GM19238 (cell line): ENCODE results near the gene NAA15.
"Not testable (repeated sequence)": the region's sequence is repeated elsewhere in the genome, so short reads cannot be mapped to it uniquely, and the experiment has no call there.

Source experiments
- DNase-seq: peaks from one replicate; pipeline ENCODE4 v3.0.0; 2011; ENCODE audit warnings: low spot score; ENCODE audit not compliant: insufficient read length

The NAA15 gene

GRCh38 chr4:139361301-139361700 is 60.0 kb downstream of the NAA15 start:
- DNase-seq = no peak

- DNase-seq = no peak
Observed at GRCh38 chr4:139367421-139368090, 66.3 kb downstream of the NAA15 start.

- DNase-seq = no peak
Observed at GRCh38 chr4:139368998-139369397, 67.7 kb downstream of the NAA15 start.

- DNase-seq = no peak
Observed at GRCh38 chr4:139374251-139374650, 72.9 kb downstream of the NAA15 start.

GRCh38 chr4:139386421-139386820 is 85.1 kb downstream of the NAA15 start:
- DNase-seq = no peak

- no peak for DNase-seq
Observed at GRCh38 chr4:139389102-139389501, 87.8 kb downstream of the NAA15 start.

GRCh38 chr4:139389991-139390390 is 88.7 kb downstream of the NAA15 start:
- DNase-seq = no peak

DNA sequence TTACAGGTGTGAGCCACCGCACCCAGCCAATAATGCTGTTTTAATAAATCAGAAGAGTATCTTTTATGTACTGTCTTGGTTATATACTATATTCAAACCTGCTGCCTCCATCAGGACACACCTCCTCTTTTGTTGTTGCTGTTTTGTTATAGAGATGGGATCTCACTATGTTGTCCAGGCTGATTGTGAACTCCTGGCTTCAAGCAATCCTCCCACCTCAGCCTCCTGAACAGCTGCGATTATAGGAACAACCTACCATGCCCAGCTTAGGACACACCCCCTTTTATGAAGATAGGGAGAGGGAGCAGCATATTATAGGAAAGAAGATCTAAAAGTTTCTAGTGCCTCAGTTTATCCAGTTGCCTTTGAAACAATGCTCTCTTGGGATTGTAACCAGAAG is 90.4 kb downstream of the NAA15 start:
- DNase-seq = no peak

- no peak for DNase-seq
Observed at GRCh38 chr4:139392797-139393196, 91.5 kb downstream of the NAA15 start.

DNA sequence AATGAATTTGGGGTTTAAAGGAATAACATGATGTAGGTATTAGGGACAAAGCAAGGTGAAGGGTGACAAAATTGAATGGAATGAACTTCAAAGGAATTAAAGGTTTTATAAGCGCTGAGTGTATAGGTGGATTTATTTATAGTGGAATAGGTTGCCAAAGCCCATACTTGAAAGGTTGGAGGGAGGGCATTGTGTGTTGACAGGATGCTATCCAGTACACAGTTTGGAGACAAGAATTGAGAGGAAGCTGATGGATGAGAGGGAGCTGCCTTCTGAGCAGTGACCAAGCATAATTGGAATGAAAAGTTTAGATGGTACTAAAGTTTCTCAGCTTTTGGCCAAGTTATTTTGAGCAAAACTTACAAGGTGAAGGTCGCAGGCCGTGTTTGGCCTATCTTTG is 100.1 kb downstream of the NAA15 start:
- no peak for DNase-seq

- DNase-seq = no peak
Observed at GRCh38 chr4:139402436-139402835, 101.1 kb downstream of the NAA15 start.

DNA sequence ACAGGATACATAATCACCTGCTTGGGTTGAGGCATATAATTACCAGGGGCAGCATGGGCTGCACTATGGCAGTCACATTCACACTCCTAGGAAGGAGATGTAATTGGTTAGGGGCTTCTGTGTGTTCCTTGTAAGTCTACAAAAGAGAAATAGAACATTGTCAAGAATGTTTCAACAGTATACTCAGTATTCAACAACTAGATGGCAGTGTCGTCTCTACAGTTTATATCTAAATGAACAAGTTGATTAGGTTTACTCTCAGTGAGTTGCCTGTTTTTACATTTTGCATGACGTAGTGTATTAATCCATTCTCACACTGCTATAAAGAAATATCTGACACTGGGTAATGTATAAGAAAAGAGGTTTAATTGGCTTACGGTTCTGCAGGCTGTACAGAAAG is 102.2 kb downstream of the NAA15 start:
- DNase-seq = no peak

DNA sequence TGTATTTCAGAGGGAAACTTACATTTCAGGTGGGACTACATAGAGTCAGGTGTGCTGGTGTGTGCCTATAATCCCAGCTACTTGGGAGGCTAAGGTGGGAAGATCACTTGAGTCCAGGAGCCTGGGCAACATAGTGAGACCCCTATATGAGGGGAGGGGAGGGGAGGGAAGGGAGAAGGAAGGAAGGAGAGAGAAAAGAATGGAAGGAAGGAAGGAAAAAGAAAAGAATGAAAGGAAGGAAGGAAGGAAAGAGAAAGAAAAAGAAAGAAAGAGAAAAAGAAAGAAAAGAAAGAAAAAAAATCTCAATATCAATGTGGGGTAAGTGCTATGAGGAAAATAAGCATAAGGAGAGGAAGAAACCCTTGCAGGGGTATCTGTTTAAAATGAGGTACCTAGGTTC is 109.0 kb downstream of the NAA15 start:
- DNase-seq = no peak

GRCh38 chr4:139414671-139415210 is 113.4 kb downstream of the NAA15 start:
- DNase-seq = not testable (repeated sequence)

GRCh38 chr4:139416073-139416673 is 114.9 kb downstream of the NAA15 start:
- no peak for DNase-seq

GRCh38 chr4:139419388-139419914 is 118.1 kb downstream of the NAA15 start:
- DNase-seq = no peak

DNA sequence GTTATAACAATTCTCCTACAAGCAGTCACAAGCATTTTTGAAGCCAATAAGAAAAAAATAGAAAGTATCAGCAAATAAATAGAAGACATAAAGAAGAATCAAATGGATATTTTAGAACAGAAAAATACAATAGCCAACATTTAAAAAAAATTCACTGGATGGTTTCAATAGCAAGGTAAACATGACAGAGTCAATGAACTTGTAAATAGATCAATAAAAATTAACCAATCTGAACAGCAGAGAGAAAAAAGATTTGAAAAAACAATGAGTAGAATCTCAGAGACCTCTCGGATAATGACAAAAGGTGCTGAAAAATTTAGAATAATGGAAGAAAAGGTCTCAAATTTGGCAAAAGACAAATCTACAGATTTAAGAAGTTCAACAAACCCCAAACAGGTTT is 119.3 kb downstream of the NAA15 start:
- DNase-seq = no peak

GRCh38 chr4:139436122-139436521 is 134.8 kb downstream of the NAA15 start:
- DNase-seq = no peak

DNA sequence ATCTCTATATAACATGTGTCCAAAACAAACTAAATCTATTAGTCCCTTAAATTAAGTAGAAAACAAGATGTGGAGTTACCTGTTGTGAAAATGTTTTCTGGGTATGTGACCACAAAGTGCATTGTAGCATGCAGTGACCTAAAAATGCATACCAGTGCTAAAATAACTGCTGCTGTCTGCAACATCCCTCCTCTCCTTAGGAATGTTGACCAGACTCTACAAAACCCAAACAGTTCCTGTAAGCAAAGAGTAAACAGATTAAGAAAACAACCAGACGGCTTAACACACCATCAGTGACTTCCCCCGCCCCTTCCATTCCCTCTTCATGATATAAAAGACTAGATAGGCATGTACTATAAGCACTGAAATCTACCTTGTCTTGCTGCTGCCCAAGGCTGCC is 136.8 kb downstream of the NAA15 start:
- DNase-seq = no peak

DNA sequence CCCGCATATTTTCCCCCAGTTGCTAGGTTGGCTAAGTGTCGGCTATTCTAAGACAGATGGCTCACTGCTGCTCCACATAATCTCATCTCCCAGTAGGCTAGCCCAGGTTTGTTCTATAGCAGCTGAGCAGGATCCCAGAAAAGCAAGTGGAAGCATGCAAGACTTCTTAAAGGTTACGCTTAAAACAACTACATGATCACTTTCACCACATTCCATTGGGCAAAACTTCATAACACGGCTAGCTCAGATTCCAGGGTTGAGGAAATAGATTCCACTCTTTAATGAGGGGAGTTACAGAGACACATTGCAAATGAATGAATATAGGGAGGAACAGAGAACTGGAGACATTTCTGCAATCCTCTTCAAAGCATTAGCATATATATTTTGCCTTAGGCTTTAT is 139.7 kb downstream of the NAA15 start:
- DNase-seq = no peak

DNA sequence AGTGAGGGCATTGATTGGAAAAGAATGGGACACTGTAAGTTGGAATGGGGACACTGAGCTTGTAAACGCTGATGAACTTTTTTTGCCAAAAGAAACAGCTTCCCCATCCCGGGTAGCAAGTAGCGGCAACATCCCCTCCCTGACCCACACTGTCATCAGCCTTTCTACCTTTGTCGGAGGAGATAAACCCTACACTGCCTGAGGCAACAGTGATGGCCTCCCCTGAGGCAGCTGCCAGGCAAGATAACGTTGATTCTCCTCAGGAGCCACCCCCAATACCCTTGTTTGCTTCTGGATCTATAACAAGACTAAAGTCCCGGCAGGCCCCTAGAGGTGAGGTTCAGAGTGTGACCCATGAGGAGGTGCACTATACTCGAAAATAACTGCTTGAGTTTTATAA is 142.4 kb downstream of the NAA15 start:
- no peak for DNase-seq

DNA sequence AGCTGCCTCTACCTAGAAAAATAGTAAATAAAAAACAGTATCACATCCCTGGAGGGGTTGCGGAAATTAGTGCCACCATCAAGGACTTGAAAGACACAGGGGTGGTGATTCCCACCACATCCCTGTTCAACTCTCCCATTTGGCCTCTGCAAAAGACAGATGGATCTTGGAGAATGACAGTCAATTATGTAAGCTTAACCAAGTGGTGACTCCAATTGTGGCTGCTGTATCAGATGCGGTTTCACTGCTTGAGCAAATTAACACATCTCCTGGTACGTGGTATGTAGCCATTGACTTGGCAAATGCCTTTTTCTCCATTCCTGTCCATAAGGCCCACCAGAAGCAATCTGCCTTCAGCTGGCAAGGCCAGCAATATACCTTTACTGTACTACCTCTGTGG is 143.6 kb downstream of the NAA15 start:
- DNase-seq = not testable (repeated sequence)

DNA sequence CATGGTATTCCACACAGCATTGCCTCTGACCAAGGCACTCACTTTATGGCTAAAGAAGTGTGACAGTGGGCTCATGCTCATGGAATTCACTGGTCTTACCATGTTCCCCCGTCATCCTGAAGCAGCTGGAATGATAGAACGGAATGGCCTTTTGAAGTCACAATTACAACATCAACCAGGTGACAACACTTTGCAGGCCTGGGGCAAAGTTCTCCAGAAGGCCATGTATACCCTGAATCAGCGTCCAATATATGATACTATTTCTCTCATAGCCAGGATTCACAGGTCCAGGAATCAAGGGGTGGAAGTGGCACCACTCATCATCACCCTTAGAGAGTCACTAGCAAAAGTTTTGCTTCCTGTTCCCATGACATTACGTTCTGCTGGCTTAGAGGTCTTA is 145.8 kb downstream of the NAA15 start:
- not testable (repeated sequence) for DNase-seq
